Measurements from ENCODE around the gene FAM13B.
"Not testable (repeated sequence)": the region's sequence is repeated elsewhere in the genome, so short reads cannot be mapped to it uniquely, and the experiment has no call there.

FAM13B gene

DNA sequence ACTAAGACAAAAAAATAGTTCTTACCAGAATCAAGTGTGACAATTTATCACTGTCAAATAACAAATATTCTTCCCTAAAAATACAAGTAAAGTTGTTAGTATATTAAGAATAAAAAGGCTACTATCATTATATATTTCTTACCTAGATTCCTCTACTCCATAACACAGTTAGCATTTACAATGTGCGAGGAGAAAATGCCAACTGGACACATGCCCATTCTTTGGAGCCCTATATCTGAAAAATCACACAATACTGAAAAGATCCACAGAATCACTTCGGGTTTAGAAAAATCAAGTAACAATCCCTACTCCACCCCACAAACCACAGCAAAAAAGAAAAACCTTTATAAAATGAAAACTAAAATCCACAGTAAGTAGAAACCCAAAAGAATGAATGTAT, 72.7 kb downstream of the FAM13B start:
- DNase-seq = no peak

DNA sequence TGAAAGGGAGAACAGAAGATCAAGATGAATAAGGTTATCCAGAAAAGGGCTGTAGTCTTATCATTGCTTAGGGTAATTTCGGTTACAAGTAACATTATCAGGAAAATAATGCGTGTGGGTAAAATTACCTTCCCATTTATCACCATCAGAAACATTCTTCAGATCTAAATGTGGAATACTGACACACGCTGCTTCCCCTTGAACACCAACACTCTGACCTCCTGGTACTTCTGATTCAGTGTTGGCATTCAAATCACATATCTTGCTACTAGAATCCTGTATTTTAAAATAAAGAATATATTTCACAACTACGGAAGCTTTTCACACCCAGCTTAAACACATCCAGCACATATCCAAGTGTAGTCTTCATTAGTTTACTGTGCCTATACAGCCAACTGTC, 73.4 kb downstream of the FAM13B start:
- no peak for DNase-seq

DNA sequence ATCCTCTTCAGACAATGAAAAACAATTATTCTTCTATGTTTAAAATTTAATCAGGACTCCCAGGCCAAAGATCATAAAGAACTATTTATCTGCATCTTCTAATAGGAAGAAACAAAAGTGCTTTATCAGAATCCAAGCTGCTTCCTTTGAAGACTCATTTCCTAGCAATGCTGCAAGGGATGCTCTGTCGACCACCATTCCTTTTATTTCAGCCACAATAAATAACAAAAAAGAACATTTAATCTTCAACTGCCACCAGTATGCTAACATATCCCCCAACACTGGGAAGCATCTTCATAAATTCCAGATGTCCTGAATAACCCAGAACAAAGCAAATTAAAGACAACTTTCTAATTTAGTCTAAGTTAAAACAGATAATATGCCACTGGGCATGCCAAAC, 74.9 kb downstream of the FAM13B start:
- no peak for DNase-seq

DNA sequence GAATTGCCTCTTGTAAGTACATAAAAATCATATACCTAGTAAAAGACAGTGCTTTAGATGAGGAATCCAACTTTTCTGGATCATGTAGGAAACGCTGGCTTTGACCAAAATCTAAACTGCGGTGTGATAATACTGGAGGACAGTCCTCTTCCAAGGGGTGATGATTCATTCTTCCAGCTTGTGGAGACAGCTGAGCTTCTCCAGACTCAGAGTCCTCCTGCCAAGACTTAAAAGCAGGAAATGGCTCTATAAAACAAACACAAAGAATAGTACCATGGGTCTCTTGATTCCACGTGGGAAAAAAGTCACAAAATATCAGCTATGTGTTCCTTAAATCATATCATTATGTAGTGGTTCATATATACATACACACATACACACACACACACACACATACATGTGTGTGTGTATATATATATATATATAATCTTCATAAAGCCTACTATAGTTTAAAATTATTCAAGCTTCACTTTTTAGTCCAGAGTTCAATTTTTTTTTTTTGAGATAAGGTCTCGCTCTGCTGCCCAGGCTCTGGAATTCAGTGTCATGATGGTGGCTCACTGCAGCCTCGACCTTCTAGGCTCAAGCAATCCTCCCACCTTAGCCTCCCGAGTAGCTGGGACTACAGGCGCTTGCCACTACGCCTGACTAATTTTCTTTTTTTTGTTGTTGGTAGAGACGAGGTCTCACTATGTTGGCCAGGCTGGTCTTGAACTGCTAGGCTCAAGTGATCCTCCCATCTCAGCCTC, 78.6 kb downstream of the FAM13B start:
- DNase-seq = no peak

DNA sequence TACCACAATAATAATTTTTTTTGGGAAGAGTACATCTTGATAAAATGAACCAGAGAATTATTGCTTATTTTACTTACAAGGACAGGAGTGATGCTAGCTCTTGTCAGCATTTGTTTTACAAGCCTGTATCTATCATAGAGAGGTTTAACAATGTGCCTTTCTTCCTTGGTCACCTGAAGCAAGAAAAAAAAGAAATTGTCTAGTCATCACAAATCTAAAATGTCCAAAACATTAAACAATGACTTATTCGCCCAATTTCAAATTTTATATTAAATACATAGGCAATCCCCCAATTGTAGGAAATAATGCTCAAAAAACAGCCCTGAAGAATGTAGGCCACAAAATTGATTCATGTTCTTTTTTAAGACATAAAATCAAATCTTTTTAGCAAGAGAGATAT, 87.1 kb downstream of the FAM13B start:
- DNase-seq = no peak

DNA sequence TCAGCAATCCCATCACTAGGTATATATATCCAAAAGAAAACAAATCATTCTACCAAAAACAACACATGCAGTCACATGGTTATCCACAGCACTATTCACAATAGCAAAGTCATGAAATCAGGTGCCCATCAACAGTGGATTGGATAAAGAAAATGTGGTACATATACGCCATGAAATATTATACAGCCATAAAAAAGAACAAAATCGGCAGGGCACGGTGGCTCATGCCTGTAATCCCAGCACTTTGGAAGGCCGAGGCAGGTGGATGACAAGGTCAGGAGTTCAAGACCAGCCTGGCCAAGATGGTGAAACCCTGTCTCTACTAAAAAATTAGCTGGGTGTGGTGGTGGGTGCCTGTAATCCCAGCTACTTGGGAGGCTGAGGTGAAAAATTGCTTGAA, 88.6 kb downstream of the FAM13B start:
- not testable (repeated sequence) for DNase-seq

DNA sequence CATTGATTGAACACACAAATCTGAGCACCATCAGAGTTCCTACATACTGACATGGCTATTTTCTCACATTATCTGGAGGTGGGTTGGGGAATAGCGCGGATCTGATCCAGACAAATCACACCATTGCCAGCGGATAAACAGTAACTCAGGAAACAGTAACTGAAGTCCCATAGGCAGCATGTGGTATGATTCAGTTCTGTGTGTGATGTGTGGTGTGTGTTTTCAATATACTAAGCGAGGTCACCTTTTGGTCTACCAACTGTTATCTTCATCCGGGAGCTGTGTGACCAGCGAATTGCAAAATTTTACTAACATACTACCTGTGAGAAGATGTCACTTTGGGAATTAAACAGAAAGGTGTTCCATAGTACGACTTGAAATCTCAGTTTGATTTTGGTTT, 93.5 kb downstream of the FAM13B start:
- no peak for DNase-seq

DNA sequence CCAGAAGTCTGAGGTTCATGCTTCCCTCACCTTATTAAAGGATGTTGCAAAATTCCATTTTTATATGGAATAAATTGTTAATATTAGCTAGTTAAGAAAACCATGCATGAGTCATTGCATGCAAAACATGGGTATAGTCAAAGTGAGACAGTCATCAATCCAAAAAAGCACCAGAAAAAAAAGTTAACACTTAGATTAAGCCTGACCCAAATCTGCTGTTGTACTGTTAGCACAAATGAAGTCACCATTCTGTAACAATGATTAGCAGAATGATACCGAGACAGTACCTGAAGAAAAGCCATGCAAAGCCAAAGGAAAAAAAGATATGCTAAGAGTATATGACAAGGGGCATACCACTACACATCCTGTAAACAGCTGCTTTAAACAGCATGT, 94.1 kb downstream of the FAM13B start:
- no peak for DNase-seq

DNA sequence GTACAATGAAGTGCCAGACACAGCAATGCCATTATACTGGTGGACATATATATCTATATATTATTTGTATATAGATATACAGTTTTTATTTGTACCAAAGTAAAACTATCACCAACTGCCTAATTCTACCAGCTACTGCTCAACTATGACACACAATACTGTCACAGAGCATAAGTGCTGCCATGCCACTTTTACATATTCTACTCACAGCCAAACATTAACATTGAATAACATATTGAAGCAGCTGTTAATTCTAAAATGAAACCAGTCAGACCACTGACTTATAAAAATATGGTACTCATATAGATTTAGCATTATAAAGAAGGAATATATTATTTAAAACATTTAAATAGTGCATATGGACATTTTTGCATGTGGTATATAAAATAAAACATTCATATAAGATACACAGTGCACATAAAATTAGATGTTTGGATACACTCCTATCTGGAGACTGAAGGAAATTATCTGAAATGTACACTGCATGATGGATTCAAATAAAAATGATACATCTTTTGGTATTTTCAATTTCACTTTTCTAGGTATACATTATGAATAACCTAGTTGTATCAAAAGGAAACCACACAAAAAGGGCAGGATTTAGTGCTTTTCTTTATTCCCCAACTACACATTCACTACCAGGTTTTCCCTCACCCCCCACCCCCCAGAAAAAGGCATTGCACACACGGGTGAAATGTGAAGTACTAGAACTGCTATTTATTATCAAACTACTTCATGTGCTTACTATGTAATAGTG, 94.7 kb downstream of the FAM13B start:
- no peak for DNase-seq

DNA sequence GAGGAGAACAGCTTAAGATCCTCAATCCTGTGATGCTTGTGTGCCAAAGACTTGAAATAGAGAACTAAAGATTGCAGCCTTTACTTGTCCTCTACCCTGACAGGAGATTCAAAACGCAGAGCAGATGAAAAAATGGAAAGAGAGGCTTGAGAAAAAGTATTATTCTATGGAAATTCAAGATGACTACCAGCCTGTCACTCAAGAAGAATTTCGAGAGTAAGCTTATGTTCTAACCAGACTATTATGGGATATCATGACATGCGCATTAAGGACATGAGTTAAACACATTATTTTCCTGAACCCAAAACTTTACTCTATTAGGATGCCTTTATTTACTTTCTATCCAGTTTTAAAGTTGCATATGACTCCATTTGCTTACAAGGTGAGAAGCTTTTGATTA, 97.2 kb downstream of the FAM13B start:
- no peak for DNase-seq

DNA sequence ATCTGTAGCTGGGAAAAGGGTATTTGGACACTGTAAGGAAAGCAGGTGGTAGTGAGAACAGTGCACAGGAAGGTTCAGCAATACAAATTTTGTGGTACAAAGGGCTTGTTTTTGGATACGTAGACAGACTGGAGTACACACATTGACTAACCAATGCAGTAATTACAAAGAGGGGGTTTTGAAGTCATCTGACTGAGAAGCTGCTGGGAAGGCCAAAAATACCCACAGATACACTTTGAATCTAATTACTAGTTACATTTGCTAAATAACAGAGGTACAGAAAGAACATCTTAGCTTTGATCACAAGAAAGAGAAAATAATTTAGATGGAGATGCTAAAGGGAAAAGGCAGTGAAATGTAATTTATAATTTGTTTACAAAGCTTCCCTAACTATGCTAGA, 97.7 kb downstream of the FAM13B start:
- no peak for DNase-seq

DNA sequence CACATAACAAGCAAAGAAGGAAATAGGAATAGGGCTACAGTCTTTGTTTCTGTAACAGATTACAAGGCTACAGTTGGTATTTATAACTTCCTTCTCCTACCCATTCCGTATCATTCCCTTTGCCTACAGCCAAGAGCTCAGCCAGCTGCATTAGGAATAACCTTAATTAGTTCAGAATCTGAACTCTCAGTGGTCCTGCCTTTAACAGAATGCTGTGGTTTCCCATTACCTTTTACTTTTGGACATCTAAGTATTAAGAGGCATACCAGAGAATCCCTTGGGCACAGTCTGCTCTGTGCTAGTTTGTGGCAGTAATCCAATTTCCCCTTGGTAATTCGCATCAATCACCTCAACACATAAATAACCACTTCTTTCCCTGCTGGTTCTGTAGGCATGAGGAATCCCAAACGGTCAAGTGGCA, 99.4 kb downstream of the FAM13B start:
- no peak for DNase-seq

DNA sequence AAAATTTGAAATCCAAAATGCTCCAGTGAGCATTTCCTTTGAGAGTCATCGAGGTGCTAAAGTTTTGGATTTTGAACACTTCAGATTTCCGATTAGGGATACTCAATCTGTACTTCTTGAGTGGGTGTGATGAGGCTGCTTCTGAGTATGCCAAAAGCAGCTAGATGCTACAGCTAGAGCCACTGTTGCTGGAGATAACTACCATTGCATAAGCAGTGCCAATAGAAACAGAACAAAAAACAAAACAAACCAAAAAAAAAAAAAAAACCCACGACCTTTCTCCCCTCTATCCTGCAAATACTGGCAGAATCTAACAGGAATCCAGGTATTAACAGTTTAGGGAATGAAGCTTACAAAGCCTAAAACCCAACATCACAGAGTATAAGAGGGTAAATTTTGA, 100.1 kb downstream of the FAM13B start:
- no peak for DNase-seq

DNA sequence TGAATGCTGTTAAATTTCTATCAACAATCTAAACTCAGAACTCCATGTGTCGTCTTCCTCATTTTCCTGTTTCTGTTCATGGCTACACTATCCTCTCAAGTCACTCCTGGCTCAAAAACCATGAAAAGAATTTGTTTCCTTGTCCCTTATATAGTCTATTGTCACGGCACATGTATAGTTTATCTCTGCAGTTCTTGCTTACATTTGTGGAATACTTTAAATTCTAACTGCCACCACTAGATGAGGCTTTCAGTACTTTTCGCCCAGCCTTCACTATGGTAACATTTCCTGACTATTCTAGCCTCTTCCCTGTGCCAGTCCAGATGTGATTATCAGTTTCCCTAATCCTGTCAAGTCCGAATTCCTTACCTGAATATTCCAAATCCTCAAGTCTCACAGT, 109.0 kb downstream of the FAM13B start:
- no peak for DNase-seq

DNA sequence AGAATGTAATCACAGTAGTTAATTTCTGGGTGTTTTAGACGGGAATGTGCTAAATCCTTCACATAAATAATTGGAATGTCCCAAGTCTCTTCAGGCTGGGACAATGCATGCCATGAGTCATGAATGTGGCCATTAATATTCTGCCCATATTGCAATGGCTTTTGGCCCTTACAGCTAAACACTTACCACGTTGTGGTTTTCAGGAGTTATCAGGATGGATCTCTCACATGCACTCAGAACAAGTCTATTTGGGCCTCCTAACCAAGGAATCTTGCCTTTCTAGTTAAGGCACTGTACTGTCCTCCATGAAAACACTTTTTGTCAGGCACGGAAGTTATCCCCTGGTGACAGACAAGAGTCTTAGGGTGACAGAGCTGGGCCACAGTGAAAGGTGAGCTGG, 110.9 kb downstream of the FAM13B start:
- no peak for DNase-seq

DNA sequence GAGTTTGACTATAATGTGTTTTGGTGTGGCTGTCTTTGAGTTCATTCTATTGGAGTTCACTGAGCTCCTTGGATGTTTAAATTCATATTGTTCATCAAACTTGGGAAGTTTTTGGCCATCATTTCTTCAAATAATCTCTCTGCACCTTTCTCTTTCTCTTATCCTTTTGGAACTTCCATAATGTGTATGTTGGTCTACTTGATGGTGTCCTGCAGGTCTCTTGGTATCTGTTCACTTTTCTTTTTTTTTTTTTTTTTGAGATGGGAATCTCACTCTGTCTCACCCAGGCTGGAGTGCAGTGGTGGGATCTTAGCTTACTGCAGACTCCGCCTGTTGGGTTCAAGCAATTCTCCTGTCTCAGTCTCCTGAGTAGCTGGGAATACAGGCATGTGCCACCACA, 116.0 kb downstream of the FAM13B start:
- no peak for DNase-seq

DNA sequence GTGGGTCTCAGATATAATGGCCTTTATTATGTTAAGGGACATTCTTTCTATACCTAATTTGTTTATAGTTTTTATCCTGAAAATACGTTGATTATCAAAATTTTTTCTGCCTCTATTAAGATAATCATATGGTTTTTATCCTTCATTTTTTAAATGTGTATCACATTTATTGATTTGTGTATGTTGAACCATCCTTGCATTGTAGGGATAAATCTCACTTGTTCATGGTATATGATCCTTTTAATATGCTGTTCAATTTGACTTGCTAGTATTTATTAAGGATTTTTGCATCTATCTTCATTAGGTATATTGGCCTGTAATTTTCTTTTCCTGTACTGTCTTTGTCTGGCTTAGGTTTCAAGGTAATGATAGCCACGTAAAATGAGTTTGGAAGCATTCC, 118.1 kb downstream of the FAM13B start:
- DNase-seq = no peak

DNA sequence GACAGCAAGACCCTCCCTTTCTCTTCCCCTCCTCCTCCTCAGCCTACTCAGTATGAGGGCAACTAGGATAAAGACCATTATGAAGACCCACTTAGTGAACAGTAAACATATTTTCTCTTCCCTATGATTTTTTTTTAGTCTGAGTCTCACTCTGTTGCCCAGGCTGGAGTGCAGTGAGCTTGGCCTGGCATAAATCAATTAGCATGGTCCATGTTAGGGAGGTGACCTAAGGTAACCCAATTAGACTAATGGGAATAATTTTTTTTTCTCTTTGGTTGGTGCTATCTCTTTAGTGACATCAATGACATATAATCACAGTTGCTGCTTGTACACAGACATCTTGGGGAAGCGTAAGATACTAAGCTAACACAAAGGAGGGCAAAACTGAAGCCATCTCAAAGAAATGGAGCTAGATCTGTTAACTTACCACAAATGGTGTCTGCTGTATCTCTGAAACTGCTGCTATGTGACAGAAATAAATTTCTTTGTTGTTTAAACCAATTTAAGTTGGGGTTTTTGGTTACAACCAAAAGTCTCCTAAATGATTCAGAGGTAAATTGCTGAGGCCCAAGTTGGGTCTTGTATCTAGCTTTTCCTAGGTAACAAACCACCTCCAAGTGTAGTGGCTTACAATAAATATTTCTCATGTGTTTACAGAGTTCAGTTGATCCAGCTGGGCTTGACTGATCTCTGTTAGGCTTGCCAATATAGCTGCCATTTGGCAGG, 130.3 kb downstream of the FAM13B start:
- no peak for DNase-seq

DNA sequence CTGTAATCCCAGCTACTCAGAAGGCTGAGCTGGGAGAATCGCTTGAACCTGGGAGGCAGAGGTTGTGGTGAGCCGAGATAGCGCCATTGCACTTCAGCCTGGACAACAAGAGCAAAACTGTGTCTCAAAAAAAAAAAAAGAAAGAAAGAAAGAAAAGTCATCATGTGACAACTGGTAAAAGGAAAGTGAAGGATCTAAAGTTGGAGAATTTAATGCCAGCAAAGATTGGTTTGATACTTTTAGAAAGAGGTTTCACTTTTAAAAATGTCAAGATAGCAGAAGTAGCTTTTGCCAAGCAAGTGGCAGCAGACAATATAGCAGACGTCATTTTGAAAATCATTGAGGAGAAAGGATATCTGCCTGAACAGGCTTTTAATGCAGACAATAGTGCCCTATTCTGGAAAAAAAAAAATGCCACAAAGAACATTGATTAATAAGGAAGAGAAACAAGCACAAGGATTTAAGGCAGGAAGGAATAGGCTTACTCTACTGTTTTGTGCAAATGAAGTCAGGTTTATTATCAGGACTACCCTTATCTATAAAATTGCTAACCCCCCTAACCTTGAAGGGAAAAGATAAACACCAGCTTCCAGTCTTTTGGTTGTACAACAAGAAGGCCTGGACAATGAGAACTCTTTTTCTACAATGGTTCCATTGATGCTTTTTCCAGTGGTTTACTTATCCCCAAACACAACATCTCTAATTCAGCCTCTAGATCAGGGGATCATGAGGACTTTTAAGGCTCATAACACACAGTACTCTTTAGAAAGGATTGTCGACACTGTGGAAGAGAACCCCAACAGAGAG, 131.7 kb downstream of the FAM13B start:
- no peak for DNase-seq

DNA sequence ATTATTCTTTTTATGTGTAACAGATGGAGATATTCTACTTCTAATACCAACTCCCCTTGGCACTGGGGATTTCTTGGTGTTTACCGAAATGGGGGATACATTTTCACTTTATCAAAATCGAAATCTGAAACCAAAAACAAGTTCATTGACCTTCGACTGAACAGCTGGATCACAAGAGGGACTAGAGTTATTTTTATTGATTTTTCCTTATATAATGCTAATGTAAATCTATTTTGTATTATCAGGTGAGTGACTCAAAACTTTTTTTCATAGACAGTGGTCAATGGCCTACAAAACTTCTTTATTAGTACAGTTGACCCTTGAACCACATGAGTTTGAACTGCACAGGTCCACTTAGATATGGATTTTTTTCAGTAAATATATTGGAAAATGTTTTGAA, 133.4 kb downstream of the FAM13B start:
- DNase-seq = no peak

DNA sequence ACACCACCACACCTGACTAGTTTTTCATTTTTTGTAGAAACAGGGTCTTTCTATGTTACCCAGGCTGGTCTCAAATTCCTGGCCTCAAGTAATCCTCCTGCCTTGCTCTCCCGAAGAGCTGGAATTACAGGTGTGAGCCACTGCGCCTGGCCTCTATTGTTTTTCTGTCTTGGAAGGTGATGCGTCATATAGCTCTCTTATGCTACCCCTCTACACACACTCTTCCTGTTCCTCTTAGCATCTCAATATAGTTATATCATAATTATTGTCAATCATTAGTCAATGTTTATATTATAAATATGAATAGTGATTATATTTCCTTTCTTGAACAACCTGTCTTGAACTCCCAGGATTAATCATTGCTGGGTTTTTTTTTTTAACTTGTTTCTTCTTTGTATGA, 136.3 kb downstream of the FAM13B start:
- no peak for DNase-seq

DNA sequence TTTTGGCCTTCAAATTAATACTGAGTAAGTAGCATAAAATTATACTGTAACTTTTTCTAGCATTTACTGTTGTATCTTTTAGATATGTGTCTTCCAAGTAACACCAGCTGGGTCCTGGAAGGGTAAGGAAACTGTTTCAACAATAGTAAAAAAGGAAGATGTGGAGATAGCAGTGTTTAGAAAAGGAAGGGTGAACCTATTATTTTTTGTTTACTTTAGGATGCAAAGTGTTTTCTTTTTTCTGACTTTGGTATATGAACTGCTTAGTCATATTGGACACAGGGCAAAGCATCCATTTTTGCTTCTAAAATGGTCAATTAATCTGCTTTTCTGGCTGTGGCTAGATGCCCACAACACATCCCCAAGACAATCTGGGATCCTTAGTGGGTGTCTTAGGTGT, 138.3 kb downstream of the FAM13B start:
- DNase-seq = no peak

DNA sequence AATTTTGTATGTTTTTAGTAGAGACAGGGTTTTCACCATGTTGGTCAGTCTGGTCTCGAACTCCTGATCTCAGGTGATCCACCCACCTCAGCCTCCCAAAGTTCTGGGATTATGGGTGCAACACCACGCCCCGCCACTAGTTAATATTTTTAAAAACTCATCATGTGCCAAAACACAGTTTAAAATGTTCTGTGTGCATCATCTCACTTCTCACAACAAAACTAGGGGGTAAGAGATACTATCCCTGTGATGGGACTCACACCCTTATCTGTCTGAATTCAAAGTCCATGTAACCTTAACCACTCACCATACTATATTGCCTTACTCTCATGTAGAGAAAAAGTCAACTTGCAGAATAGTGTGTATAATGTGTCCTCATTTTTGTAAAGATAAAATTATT, 141.0 kb downstream of the FAM13B start:
- no peak for DNase-seq

Data from NCI-H774 (cell line).